Colonic mucosa (tissue), 4 donors: ENCODE data around the gene RBM28. TPM values are rescaled to one million over a fixed set of nuclear protein-coding genes. Genes with fewer than 3 reads are reported as not detected.

Source experiments
- DNase-seq: peaks from one replicate; pipeline ENCODE4 v3.0.0-alpha.2; 2020
- H3K27ac ChIP-seq: fragments of 200-600 bp; one replicate; pipeline ENCODE4 v1.8.0; 2021
- H3K27me3 ChIP-seq: fragments of 200-600 bp; one replicate; pipeline ENCODE4 v1.8.0; 2021
- H3K36me3 ChIP-seq: fragments of 200-600 bp; one replicate; pipeline ENCODE4 v1.8.0; 2021
- H3K4me1 ChIP-seq: fragments of 200-600 bp; one replicate; pipeline ENCODE4 v1.8.0; 2021; ENCODE audit warnings: mild to moderate bottlenecking
- H3K4me3 ChIP-seq: fragments of 200-600 bp; one replicate; pipeline ENCODE4 v1.8.0; 2021
- H3K9ac ChIP-seq, 2 donors: one replicate each; pipeline ENCODE4 v1.7.0; 2013; ENCODE audit warnings: control low read depth in 2 of 2, low read depth in 2 of 2, low read length in 2 of 2
- H3K9me3 ChIP-seq: fragments of 200-600 bp; one replicate; pipeline ENCODE4 v1.8.0; 2021
- intact Hi-C: fragments of 100-400 bp; cut with DNase I; formaldehyde crosslinking; loops from one replicate; pipeline ENCODE4 v1.14.1; 2022
- total RNA-seq, 2 donors: library from RNA; stranded (reverse); fragmentation: NEBNext Ultra II Directional in 1 of 2; extraction: Animal tissue kit (Norgen Biotek cat#: 25700) in 1 of 2; gene quantifications; one replicate each; pipeline ENCODE4 v1.2.1, GENCODE V29; 2021
- TF ChIP-seq, protein P1 (sequence below): fragments of 200-600 bp; IDR thresholded peaks from one replicate; pipeline ENCODE4 v1.8.0; 2022; ENCODE audit warnings: antibody characterized with exemption, mild to moderate bottlenecking
- donor health status: healthy.
- donor health status: DM: no; HTN: no; CAD: no.
- donor health status: DM: no; HTN: no; CAD: no.

RBM28 gene
- total RNA-seq, 2 donors from 2014 or later, result 16.3 to 30.6 TPM

DNA sequence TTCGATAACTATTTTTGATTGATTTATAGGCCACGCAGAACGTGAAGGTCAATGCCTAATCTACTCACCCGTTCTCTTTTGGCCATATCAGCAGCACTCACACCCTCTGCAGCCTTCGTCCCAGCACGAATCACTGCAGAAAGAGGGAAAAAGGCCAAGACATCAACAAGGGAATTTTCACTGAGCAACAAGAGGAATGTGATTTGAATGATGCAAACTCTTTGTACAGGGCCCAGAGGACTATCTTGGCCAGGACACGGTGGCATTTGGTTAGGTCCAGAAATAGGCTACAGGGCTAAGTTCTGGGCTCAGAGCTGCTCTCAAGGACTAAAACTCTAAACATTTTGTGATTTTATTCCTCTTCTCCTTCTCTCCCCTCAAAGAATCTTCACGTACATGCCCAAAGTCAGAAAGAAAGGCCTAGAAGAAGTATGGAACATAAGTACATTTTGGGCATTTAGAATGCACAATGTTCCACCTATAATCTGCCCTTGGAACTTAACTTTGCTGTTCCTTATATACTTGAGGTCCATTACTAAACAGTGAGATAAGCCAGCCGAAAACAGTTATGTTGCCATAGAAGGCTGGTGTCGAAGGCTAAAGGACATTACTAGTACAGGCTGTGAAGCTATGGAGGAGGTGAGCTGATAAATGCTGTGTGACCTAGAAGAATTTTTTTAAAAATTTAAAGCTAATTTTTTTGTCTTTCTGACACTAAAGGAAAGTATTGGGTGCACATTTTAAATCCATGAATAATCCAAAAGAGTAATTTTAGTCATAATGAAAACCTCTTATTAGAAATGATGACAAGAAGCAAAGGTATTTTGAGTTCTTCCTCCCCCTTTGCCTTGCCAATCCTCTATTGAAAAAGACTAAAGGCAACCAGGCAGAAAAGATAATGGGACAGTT, 20.0 kb downstream of the RBM28 start:
- H3K9me3 ChIP-seq, result no peaks in the 10 kb centered on the region
- no peaks in the 10 kb centered on the region for H3K4me1 ChIP-seq
- no peak for DNase-seq
- TF ChIP-seq, protein P1, sequence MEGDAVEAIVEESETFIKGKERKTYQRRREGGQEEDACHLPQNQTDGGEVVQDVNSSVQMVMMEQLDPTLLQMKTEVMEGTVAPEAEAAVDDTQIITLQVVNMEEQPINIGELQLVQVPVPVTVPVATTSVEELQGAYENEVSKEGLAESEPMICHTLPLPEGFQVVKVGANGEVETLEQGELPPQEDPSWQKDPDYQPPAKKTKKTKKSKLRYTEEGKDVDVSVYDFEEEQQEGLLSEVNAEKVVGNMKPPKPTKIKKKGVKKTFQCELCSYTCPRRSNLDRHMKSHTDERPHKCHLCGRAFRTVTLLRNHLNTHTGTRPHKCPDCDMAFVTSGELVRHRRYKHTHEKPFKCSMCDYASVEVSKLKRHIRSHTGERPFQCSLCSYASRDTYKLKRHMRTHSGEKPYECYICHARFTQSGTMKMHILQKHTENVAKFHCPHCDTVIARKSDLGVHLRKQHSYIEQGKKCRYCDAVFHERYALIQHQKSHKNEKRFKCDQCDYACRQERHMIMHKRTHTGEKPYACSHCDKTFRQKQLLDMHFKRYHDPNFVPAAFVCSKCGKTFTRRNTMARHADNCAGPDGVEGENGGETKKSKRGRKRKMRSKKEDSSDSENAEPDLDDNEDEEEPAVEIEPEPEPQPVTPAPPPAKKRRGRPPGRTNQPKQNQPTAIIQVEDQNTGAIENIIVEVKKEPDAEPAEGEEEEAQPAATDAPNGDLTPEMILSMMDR, result no peak
- no peak overlapping the region for H3K27ac ChIP-seq
- no peaks in the 10 kb centered on the region for H3K27me3 ChIP-seq
- H3K4me3 ChIP-seq, result no peak overlapping the region
- intact Hi-C loops, result no loop called here
- H3K36me3 ChIP-seq, result peaks cover 22% of the 10 kb centered on the region
- H3K9ac ChIP-seq, result no peak overlapping the region

DNA sequence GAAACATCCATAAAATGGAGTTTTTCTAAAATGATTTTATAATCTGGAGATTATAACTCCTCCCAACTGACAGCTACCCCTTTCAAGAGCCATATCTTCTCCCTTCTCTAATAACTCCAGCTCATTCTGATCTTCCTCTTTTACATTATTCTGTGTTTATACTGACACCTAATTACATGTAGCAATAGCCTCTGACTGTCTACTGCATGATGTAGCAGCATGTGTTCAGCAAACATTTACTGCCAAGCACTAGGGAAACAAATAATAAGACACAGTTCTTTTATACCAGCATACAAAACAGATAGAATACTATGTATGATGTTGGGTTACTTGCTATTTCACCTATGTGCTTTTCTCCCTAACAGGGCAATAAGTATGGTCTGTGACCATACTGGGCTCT, 20.7 kb downstream of the RBM28 start:
- DNase-seq, result no peak
- TF ChIP-seq, protein P1, result no peak
- intact Hi-C loops, result no loop called here
- H3K4me3 ChIP-seq, result no peak overlapping the region
- H3K4me1 ChIP-seq, result no peaks in the 10 kb centered on the region
- H3K36me3 ChIP-seq, result peaks cover 17% of the 10 kb centered on the region
- H3K9me3 ChIP-seq, result no peaks in the 10 kb centered on the region
- H3K27me3 ChIP-seq, result no peaks in the 10 kb centered on the region
- no peak overlapping the region for H3K27ac ChIP-seq
- H3K9ac ChIP-seq, result no peak overlapping the region

DNA sequence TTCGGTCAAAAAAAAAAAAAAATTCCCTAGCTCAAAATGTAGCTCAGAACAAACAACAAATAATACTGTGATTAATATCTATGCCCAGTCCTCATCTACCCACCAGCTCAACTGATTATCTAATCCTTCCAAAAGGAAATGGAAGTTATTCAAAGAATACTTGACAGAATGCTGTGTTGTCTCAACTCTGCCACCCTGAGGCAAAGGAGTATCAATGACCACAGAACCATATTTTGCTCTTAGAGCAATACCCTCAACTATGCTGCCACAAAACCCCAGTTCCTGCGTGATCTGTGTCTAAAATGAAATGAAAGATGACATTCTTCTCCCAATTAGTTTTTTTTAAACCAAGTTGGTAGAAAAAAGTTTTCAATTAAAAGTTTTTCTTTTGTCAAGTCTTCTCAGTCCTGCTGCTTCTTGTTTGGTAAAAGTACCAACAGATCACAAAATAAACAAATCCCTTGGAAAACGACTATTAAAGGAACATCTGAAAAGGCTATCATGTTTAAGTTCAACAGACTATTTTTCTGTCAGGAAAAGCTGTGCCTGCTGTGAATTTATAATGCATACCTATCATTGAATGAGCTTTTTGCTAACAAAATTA, 21.6 kb downstream of the RBM28 start:
- Histone ChIP-seq H3K27me3 (no peaks in the 10 kb centered on the region), H3K4me3 (no peak overlapping the region), H3K27ac (no peak overlapping the region), H3K9me3 (no peaks in the 10 kb centered on the region), H3K36me3 (peaks cover 16% of the 10 kb centered on the region), H3K9ac (no peak overlapping the region), H3K4me1 (no peaks in the 10 kb centered on the region)
- TF ChIP-seq, protein P1, result peak; percentile 17
- no peak for DNase-seq
- intact Hi-C loops, result no loop called here

DNA sequence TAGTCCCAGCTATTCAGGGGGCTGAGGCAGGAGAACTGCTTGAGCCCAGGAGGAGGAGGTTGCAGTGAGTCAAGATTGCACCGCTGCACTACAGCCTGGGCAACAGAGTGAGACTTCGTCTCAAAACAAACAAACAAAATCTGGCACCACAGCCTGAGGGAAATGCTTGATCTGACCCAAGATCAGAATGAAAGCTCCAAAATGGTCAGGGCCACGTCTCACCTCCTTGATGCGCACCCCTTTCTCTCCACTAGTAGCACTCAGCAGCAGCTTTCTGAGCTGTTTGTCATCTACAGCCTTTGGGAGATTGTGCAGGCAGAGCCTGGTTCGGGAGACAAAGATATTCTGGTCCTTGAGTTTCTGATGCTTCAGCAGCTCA, 22.7 kb downstream of the RBM28 start:
- no peaks in the 10 kb centered on the region for H3K4me1 ChIP-seq
- peaks cover 16% of the 10 kb centered on the region for H3K36me3 ChIP-seq
- no peak overlapping the region for H3K27ac ChIP-seq

DNA sequence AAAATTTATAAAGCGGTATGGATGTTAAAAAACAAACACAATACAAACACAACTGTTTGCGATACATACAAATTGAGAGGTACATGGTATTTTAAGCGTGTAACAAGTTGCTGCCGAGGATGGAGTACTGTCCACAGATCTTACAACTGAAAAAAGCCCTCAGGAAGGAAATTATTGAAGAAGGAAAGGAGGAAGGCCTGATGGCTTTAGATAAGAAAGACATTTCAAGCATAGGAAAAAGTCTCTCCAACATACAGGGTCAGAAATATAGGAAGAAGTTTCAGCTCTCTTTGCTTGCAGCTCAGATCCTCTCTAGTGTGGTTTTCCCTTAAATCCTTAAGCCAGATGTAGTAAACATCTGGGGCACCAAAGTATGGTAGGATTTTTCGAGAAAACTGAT, 25.0 kb downstream of the RBM28 start:
- H3K27ac ChIP-seq, result no peak overlapping the region
- TF ChIP-seq, protein P1, result no peak

More for the DNA sequence above, 22.7 kb downstream of the RBM28 start:
- intact Hi-C loops, result no loop called here
- H3K9me3 ChIP-seq, result no peaks in the 10 kb centered on the region
- no peak overlapping the region for H3K9ac ChIP-seq
- no peak overlapping the region for H3K4me3 ChIP-seq
- DNase-seq, result no peak
- no peaks in the 10 kb centered on the region for H3K27me3 ChIP-seq
- TF ChIP-seq, protein P1, result no peak

More for the DNA sequence above, 25.0 kb downstream of the RBM28 start:
- intact Hi-C loops, result no loop called here
- Histone ChIP-seq H3K9ac (no peak overlapping the region), H3K36me3 (peaks cover 12% of the 10 kb centered on the region), H3K27me3 (no peaks in the 10 kb centered on the region), H3K4me3 (no peak overlapping the region), H3K9me3 (no peaks in the 10 kb centered on the region), H3K4me1 (no peaks in the 10 kb centered on the region)
- DNase-seq, result no peak
